Measurements from ENCODE around the gene RAE1.

RAE1 gene

DNA sequence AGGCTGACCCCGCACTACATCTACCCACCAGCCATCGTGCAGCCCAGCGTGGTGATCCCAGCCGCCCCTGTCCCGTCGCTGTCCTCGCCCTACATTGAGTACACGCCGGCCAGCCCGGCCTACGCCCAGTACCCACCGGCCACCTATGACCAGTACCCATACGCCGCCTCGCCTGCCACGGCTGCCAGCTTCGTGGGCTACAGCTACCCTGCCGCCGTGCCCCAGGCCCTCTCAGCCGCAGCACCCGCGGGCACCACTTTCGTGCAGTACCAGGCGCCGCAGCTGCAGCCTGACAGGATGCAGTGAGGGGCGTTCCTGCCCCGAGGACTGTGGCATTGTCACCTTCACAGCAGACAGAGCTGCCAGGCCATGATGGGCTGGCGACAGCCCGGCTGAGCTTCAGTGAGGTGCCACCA, 56.5 kb downstream of the RAE1 start:
- FAIRE-seq = no peak
- TF ChIP-seq POLR2A (IDR thresholded peaks at IDR 0.05; ENCODE audit: low read depth, low read length) (no peak), POLR2AphosphoS5 (IDR thresholded peaks at IDR 0.05; ENCODE audit: low read depth, low read length) (no peak; the same call in 1 of the 2 replicates), TAF1 (IDR thresholded peaks at IDR 0.05; ENCODE audit: borderline replicate concordance, low read depth, low read length) (no peak)
- DNase-seq (ENCODE audit: insufficient read length) = no peak

DNA sequence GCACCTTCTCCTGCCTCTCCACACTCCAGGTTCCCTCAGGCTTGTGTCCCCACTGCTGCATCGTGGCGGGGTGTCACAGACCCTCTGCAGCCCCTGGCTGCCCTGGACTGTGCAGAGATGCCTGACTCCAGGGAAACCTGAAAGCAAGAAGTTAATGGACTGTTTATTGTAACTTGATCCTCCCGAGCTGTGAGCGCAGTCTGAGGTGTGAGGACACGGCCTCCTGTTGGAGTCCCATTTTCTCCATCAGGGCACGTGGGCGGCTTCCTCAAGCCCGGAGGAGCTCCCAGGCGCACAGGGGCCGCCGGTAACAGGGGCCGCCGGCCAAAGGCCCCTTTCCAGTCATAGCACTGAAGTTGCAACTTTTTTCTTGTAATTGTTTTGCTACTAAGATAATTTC, 57.1 kb downstream of the RAE1 start:
- TF ChIP-seq TAF1 (IDR thresholded peaks at IDR 0.05; ENCODE audit: borderline replicate concordance, low read depth, low read length) = no peak
- no peak for TF ChIP-seq POLR2A (IDR thresholded peaks at IDR 0.05; ENCODE audit: low read depth, low read length)
- no peak for DNase-seq (ENCODE audit: insufficient read length)
- no peak for FAIRE-seq

GRCh38 chr20:57408536-57409233, 57.6 kb downstream of the RAE1 start:
- no peak for FAIRE-seq
- TF ChIP-seq POLR2A (IDR thresholded peaks at IDR 0.05; ENCODE audit: low read depth, low read length) (peak; percentile 13), POLR2AphosphoS5 (IDR thresholded peaks at IDR 0.05; ENCODE audit: low read depth, low read length) (no peak), TAF1 (IDR thresholded peaks at IDR 0.05; ENCODE audit: borderline replicate concordance, low read depth, low read length) (no peak)
- DNase-seq (ENCODE audit: insufficient read length) = no peak

- DNase-seq (ENCODE audit: insufficient read length) = no peak
- FAIRE-seq = no peak
- TF ChIP-seq POLR2A (IDR thresholded peaks at IDR 0.05; ENCODE audit: low read depth, low read length) (no peak; the same call in 1 of the 2 replicates), TAF1 (IDR thresholded peaks at IDR 0.05; ENCODE audit: borderline replicate concordance, low read depth, low read length) (no peak), POLR2AphosphoS5 (IDR thresholded peaks at IDR 0.05; ENCODE audit: low read depth, low read length) (no peak)
Observed at GRCh38 chr20:57409316-57409671, 58.2 kb downstream of the RAE1 start.

DNA sequence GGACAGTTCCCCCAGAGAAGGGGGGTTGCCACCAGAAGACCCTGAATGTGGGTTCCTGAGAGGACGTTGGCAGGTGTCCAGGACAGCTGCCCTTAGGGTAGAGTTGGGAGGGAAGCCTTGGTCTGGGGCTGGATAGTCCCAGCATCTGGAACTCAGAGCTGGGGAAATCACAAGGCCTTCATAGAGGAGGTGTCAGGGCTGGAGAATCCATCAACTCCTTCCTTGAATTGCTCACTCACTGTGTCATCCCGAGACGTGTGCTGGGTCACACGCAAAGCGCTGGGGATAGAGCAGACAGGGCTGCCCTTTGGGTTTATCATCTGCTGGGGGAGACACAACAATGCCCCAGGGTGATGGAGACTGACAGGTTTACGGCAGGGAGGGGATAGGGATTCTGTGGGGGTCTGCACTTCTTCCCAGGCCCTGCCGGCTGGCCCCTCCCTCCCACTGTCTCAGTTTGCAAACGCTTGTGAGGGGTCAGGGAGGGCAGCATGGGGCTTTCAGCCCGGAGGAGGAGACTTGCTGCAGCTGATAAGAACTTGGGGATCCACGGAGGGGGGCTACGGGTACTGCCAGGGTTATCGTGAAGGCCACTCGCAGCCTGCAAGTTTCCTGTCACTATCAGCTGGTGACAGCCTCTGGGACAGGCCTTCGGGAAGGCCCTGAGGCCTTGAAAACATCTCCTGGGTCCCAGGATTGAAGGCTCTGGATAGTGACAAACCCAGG, 58.8 kb downstream of the RAE1 start:
- FAIRE-seq (no peak), DNase-seq (ENCODE audit: insufficient read length) (no peak)
- peak; percentile 18; the same call in 1 of the 2 replicates for TF ChIP-seq POLR2AphosphoS5 (IDR thresholded peaks at IDR 0.05; ENCODE audit: low read depth, low read length)
- peak; percentile 29; the same call in 1 of the 2 replicates for TF ChIP-seq POLR2A (IDR thresholded peaks at IDR 0.05; ENCODE audit: low read depth, low read length)
- TF ChIP-seq TAF1 (IDR thresholded peaks at IDR 0.05; ENCODE audit: borderline replicate concordance, low read depth, low read length) = no peak

DNA sequence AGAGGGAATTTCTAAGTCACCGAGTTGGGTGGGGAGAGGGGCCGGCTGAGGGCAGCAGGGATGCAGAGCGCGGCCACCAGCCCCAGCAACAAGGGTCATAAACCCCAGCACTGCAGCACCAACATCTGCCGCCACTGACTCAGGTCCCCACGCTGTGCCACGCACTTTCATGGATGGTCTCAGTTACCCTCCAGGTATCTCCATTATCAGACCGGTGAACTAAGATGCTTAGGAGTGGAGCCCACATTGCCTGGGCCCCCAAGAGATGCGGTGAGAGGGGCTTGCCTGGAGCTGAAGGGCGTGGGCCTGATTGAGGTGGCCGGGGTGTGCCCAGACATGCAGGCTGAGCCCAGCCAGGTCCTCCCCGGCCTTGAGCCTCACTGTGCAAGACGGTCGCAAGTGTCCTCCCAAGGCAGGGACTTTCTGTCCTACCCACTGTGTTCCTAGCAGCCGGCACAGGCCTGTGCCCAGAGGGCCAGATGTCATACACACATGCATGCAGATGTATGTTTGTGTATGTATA, 59.4 kb downstream of the RAE1 start:
- FAIRE-seq (no peak), DNase-seq (ENCODE audit: insufficient read length) (no peak)
- TF ChIP-seq TAF1 (IDR thresholded peaks at IDR 0.05; ENCODE audit: borderline replicate concordance, low read depth, low read length) = no peak
- TF ChIP-seq POLR2AphosphoS5 (IDR thresholded peaks at IDR 0.05; ENCODE audit: low read depth, low read length) = no peak
- no peak for TF ChIP-seq POLR2A (IDR thresholded peaks at IDR 0.05; ENCODE audit: low read depth, low read length)

GRCh38 chr20:57410924-57411323, 59.9 kb downstream of the RAE1 start:
- no peak for TF ChIP-seq POLR2A (IDR thresholded peaks at IDR 0.05; ENCODE audit: low read depth, low read length)
- no peak for TF ChIP-seq TAF1 (IDR thresholded peaks at IDR 0.05; ENCODE audit: borderline replicate concordance, low read depth, low read length)
- no peak for TF ChIP-seq POLR2AphosphoS5 (IDR thresholded peaks at IDR 0.05; ENCODE audit: low read depth, low read length)
- DNase-seq (ENCODE audit: insufficient read length) (no peak), FAIRE-seq (no peak)

GRCh38 chr20:57411406-57412283, 60.6 kb downstream of the RAE1 start:
- DNase-seq (ENCODE audit: insufficient read length) (no peak), FAIRE-seq (no peak)
- TF ChIP-seq POLR2A (IDR thresholded peaks at IDR 0.05; ENCODE audit: low read depth, low read length) (no peak), TAF1 (IDR thresholded peaks at IDR 0.05; ENCODE audit: borderline replicate concordance, low read depth, low read length) (no peak), POLR2AphosphoS5 (IDR thresholded peaks at IDR 0.05; ENCODE audit: low read depth, low read length) (no peak)

GRCh38 chr20:57412347-57413029, 61.4 kb downstream of the RAE1 start:
- FAIRE-seq (no peak), DNase-seq (ENCODE audit: insufficient read length) (no peak)
- TF ChIP-seq TAF1 (IDR thresholded peaks at IDR 0.05; ENCODE audit: borderline replicate concordance, low read depth, low read length) = no peak
- TF ChIP-seq POLR2AphosphoS5 (IDR thresholded peaks at IDR 0.05; ENCODE audit: low read depth, low read length) = no peak
- no peak for TF ChIP-seq POLR2A (IDR thresholded peaks at IDR 0.05; ENCODE audit: low read depth, low read length)

GRCh38 chr20:57413986-57414385, 62.9 kb downstream of the RAE1 start:
- FAIRE-seq (no peak), DNase-seq (ENCODE audit: insufficient read length) (no peak)
- TF ChIP-seq POLR2AphosphoS5 (IDR thresholded peaks at IDR 0.05; ENCODE audit: low read depth, low read length) (no peak), TAF1 (IDR thresholded peaks at IDR 0.05; ENCODE audit: borderline replicate concordance, low read depth, low read length) (no peak), POLR2A (IDR thresholded peaks at IDR 0.05; ENCODE audit: low read depth, low read length) (no peak)
